Activated T-helper 9 cell treated with anti-CD3 and anti-CD28 coated beads, Interleukin-2, amount 50 U/mL, for 16 hours (primary cell): ENCODE measurements around the gene HEMGN.
A peak's percentile ranks its signal among the peaks of the same experiment; 100 is the strongest.

Experiments used
- DNase-seq: peaks from one replicate; pipeline ENCODE4 v3.0.0-alpha.2; 2020; ENCODE audit warnings: low read depth

HEMGN gene

GRCh38 chr9:97928986-97929604 is 8.9 kb downstream of the HEMGN start:
- no peak for DNase-seq

GRCh38 chr9:97925497-97926334 is 12.3 kb downstream of the HEMGN start:
- no peak for DNase-seq

- DNase-seq = no peak
Measured at GRCh38 chr9:97924386-97924785, 13.6 kb downstream of the HEMGN start.

- DNase-seq = peak; percentile 46
Measured at GRCh38 chr9:97923529-97924108, 14.4 kb downstream of the HEMGN start.

GRCh38 chr9:97921959-97922724 is 15.8 kb downstream of the HEMGN start, which contains the start of gene TRMO:
Gene TRMO (minus strand): TSS chr9:97922500. CDS start chr9:97922493, 7 bp downstream.
- peak; percentile 98 for DNase-seq

GRCh38 chr9:97919217-97919813 is 18.7 kb downstream of the HEMGN start:
- no peak for DNase-seq

GRCh38 chr9:97918611-97919010 is 19.4 kb downstream of the HEMGN start:
- no peak for DNase-seq

GRCh38 chr9:97911970-97912369 is 26.0 kb downstream of the HEMGN start:
- no peak for DNase-seq

GRCh38 chr9:97911528-97911927 is 26.4 kb downstream of the HEMGN start:
- no peak for DNase-seq

GRCh38 chr9:97910357-97910756 is 27.6 kb downstream of the HEMGN start:
- DNase-seq = no peak

GRCh38 chr9:97908705-97909104 is 29.3 kb downstream of the HEMGN start:
- no peak for DNase-seq

GRCh38 chr9:97907632-97908031 is 30.3 kb downstream of the HEMGN start:
- DNase-seq = no peak

GRCh38 chr9:97907046-97907445 is 30.9 kb downstream of the HEMGN start:
- no peak for DNase-seq

- peak; percentile 29 for DNase-seq
Measured at GRCh38 chr9:97906236-97906831, 31.6 kb downstream of the HEMGN start.

GRCh38 chr9:97905228-97905627 is 32.7 kb downstream of the HEMGN start:
- DNase-seq = peak; percentile 11

- DNase-seq = peak; percentile 30
Measured at GRCh38 chr9:97904725-97905124, 33.2 kb downstream of the HEMGN start.

GRCh38 chr9:97903177-97903576 is 34.8 kb downstream of the HEMGN start:
- DNase-seq = no peak

GRCh38 chr9:97900738-97901565 is 37.0 kb downstream of the HEMGN start:
- DNase-seq = no peak

- no peak for DNase-seq
Measured at GRCh38 chr9:97900103-97900737, 37.8 kb downstream of the HEMGN start.

GRCh38 chr9:97895695-97896332 is 42.2 kb downstream of the HEMGN start:
- no peak for DNase-seq
